ENCODE data around the gene NKAP. TPM values are rescaled to one million over a fixed set of nuclear protein-coding genes. Genes with fewer than 3 reads are reported as not detected.
"Not testable (repeated sequence)": the region's sequence is repeated elsewhere in the genome, so short reads cannot be mapped to it uniquely, and the experiment has no call there.

The NKAP gene
- total RNA-seq, 1 donor from 2014 or later, result 11.2 TPM

GRCh38 chrX:119983494-119983893 lies 39.9 kb upstream of the NKAP start:
- TF ChIP-seq, protein P1, sequence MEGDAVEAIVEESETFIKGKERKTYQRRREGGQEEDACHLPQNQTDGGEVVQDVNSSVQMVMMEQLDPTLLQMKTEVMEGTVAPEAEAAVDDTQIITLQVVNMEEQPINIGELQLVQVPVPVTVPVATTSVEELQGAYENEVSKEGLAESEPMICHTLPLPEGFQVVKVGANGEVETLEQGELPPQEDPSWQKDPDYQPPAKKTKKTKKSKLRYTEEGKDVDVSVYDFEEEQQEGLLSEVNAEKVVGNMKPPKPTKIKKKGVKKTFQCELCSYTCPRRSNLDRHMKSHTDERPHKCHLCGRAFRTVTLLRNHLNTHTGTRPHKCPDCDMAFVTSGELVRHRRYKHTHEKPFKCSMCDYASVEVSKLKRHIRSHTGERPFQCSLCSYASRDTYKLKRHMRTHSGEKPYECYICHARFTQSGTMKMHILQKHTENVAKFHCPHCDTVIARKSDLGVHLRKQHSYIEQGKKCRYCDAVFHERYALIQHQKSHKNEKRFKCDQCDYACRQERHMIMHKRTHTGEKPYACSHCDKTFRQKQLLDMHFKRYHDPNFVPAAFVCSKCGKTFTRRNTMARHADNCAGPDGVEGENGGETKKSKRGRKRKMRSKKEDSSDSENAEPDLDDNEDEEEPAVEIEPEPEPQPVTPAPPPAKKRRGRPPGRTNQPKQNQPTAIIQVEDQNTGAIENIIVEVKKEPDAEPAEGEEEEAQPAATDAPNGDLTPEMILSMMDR (IDR thresholded peaks at IDR 0.05), result no peak
- peaks cover 2% of the 10 kb centered on the region for H3K9me3 Mint-ChIP-seq
- Histone ChIP-seq H3K4me3 (no peak overlapping the region), H3K36me3 (no peaks in the 10 kb centered on the region), H3K9ac (no peak overlapping the region), H3K9me3 (ENCODE audit: low read depth) (no peaks in the 10 kb centered on the region), H2AFZ (replicated peaks) (no peak overlapping the region), H3K27me3 (peaks cover 62% of the 10 kb centered on the region), H3K4me2 (no peak overlapping the region), H3K4me1 (no peaks in the 10 kb centered on the region), H3K27ac (no peak overlapping the region), H3F3A (ENCODE audit: low read depth) (no peaks in the 10 kb centered on the region), H3K79me2 (ENCODE audit: low read depth) (no peaks in the 10 kb centered on the region), H4K20me1 (ENCODE audit: low read depth) (no peaks in the 10 kb centered on the region)
- H3K4me3 Mint-ChIP-seq, result no peak overlapping the region
- H3K4me1 Mint-ChIP-seq, result no peaks in the 10 kb centered on the region
- no peaks in the 10 kb centered on the region for H3K36me3 Mint-ChIP-seq
- H3K27me3 Mint-ChIP-seq (ENCODE audit: insufficient read depth, low read depth), result peaks cover 5% of the 10 kb centered on the region
- DNase-seq (ENCODE audit: low spot score), result no peak
- no peak overlapping the region for H3K27ac Mint-ChIP-seq

- Histone ChIP-seq H3K79me2 (ENCODE audit: low read depth) (no peaks in the 10 kb centered on the region), H2AFZ (replicated peaks) (no peak overlapping the region), H3K36me3 (no peaks in the 10 kb centered on the region), H3K27me3 (peaks cover 48% of the 10 kb centered on the region), H3K27ac (no peak overlapping the region), H3K4me2 (no peak overlapping the region), H3K9me3 (ENCODE audit: low read depth) (no peaks in the 10 kb centered on the region), H3K9ac (no peak overlapping the region), H3F3A (ENCODE audit: low read depth) (no peaks in the 10 kb centered on the region), H3K4me1 (no peaks in the 10 kb centered on the region), H3K4me3 (no peak overlapping the region), H4K20me1 (ENCODE audit: low read depth) (no peaks in the 10 kb centered on the region)
- Mint-ChIP-seq H3K9me3 (peaks cover 2% of the 10 kb centered on the region), H3K27ac (no peak overlapping the region), H3K4me1 (no peaks in the 10 kb centered on the region), H3K4me3 (no peak overlapping the region), H3K36me3 (no peaks in the 10 kb centered on the region), H3K27me3 (ENCODE audit: insufficient read depth, low read depth) (peaks cover 2% of the 10 kb centered on the region)
- TF ChIP-seq, protein P1 (IDR thresholded peaks at IDR 0.05), result no peak
- TF ChIP-seq EZH2phosphoT487 (IDR thresholded peaks at IDR 0.05) (no peak), EZH2 (IDR thresholded peaks at IDR 0.05) (no peak)
- no peak for DNase-seq (ENCODE audit: low spot score)
Observed at GRCh38 chrX:119982145-119982544, 38.6 kb upstream of the NKAP start.

GRCh38 chrX:119981286-119982070 lies 37.9 kb upstream of the NKAP start:
- no peaks in the 10 kb centered on the region for H3K79me2 ChIP-seq (ENCODE audit: low read depth)
- TF ChIP-seq EZH2 (IDR thresholded peaks at IDR 0.05), result no peak
- TF ChIP-seq, protein P1 (IDR thresholded peaks at IDR 0.05), result peak; percentile 62
- H3K4me2 ChIP-seq, result no peak overlapping the region
- peaks cover 41% of the 10 kb centered on the region for H3K27me3 ChIP-seq
- H3K9ac ChIP-seq, result no peak overlapping the region
- no peaks in the 10 kb centered on the region for H3K4me1 ChIP-seq
- no peaks in the 10 kb centered on the region for H3K36me3 Mint-ChIP-seq
- H3K4me3 Mint-ChIP-seq, result no peak overlapping the region
- no peaks in the 10 kb centered on the region for H3F3A ChIP-seq (ENCODE audit: low read depth)
- H2AFZ ChIP-seq (replicated peaks), result peak overlapping the region; percentile 3
- no peaks in the 10 kb centered on the region for H3K9me3 ChIP-seq (ENCODE audit: low read depth)
- peaks cover 2% of the 10 kb centered on the region for H3K9me3 Mint-ChIP-seq
- no peaks in the 10 kb centered on the region for H4K20me1 ChIP-seq (ENCODE audit: low read depth)
- peak; percentile 63 for DNase-seq (ENCODE audit: low spot score)
- H3K4me3 ChIP-seq, result no peak overlapping the region
- no peaks in the 10 kb centered on the region for H3K4me1 Mint-ChIP-seq
- no peaks in the 10 kb centered on the region for H3K36me3 ChIP-seq
- H3K27me3 Mint-ChIP-seq (ENCODE audit: insufficient read depth, low read depth), result peaks cover 2% of the 10 kb centered on the region
- H3K27ac Mint-ChIP-seq, result no peak overlapping the region
- H3K27ac ChIP-seq, result no peak overlapping the region

- H3K4me2 ChIP-seq; H3K79me2 ChIP-seq (ENCODE audit: low read depth); H3K36me3 ChIP-seq; H3K9me3 ChIP-seq (ENCODE audit: low read depth); H3F3A ChIP-seq (ENCODE audit: low read depth); H3K36me3 Mint-ChIP-seq; H3K27me3 Mint-ChIP-seq (ENCODE audit: insufficient read depth, low read depth); H4K20me1 ChIP-seq (ENCODE audit: low read depth); H2AFZ ChIP-seq (replicated peaks); H3K4me3 ChIP-seq; H3K9ac ChIP-seq; H3K4me1 ChIP-seq; DNase-seq (ENCODE audit: low spot score); H3K27ac Mint-ChIP-seq; H3K27ac ChIP-seq; H3K27me3 ChIP-seq; H3K9me3 Mint-ChIP-seq; H3K4me3 Mint-ChIP-seq; H3K4me1 Mint-ChIP-seq: not testable (repeated sequence)
Observed at GRCh38 chrX:119977172-119977571, 33.6 kb upstream of the NKAP start.
